GM12865 (cell line): ENCODE measurements around the gene A3GALT2.

ENCODE experiments used
- DNase-seq: peaks from one replicate; pipeline ENCODE4 v3.0.0; 2010; ENCODE audit warnings: low read depth
- H3K4me3 ChIP-seq: 2 replicates; pipeline ENCODE4 v1.5.1; 2011; ENCODE audit warnings: mild to moderate bottlenecking, low read depth, low read length, control low read depth
- CTCF ChIP-seq: IDR thresholded peaks from 2 replicates; pipeline ENCODE4 v1.5.1; 2011; ENCODE audit warnings: low read length, control low read depth, low read depth, inconsistent platforms; ENCODE audit not compliant: insufficient read depth; ENCODE audit errors: missing control alignments

Gene A3GALT2

GRCh38 chr1:33360367-33360766 lies 39.5 kb upstream of the A3GALT2 start:
- TF ChIP-seq CTCF: no peak
- H3K4me3 ChIP-seq: no peak overlapping the region
- no peak for DNase-seq

GRCh38 chr1:33359931-33360330 lies 39.0 kb upstream of the A3GALT2 start:
- TF ChIP-seq CTCF: no peak
- H3K4me3 ChIP-seq: no peak overlapping the region
- DNase-seq: no peak

- DNase-seq: no peak
- no peak overlapping the region for H3K4me3 ChIP-seq
- no peak for TF ChIP-seq CTCF
Observed at GRCh38 chr1:33358795-33359503, 38.1 kb upstream of the A3GALT2 start.

- no peak for TF ChIP-seq CTCF
- DNase-seq: no peak
- H3K4me3 ChIP-seq: no peak overlapping the region
Observed at GRCh38 chr1:33358114-33358794, 37.4 kb upstream of the A3GALT2 start.

- DNase-seq: no peak
- no peak overlapping the region for H3K4me3 ChIP-seq
- no peak for TF ChIP-seq CTCF
Observed at GRCh38 chr1:33357099-33357498, 36.2 kb upstream of the A3GALT2 start.

GRCh38 chr1:33354707-33355316 lies 33.9 kb upstream of the A3GALT2 start:
- TF ChIP-seq CTCF: no peak
- no peak overlapping the region for H3K4me3 ChIP-seq
- DNase-seq: no peak
